HCT116 (cell line): ENCODE measurements around the gene SIAE. TPM values are rescaled to one million over a fixed set of nuclear protein-coding genes. Genes with fewer than 3 reads are reported as not detected.

Experiments
- ATAC-seq: fragments of 200-7000 bp; cut with Tn5 transposase; 2 replicates; pipeline ENCODE4 v1.9.1; 2020; ENCODE audit warnings: mild to moderate bottlenecking, moderate library complexity
- BruUV-seq: library from RNA; stranded (reverse); fragments of 400-500 nt; replicated peaks from 2 replicates; lab custom pipeline; 2021; lab: Mats Ljungman, UMichigan
- CTCF ChIA-PET: fragments of 300-600 bp; sonication (Branson Sonifier 250); formaldehyde crosslinking; loops from one replicate; lab custom pipeline; 2021; ENCODE audit warnings: antibody characterized with exemption; lab: Charles Lee
- POLR2A ChIA-PET: fragments of 300-600, 350-600 bp; sonication (Branson Sonifier 250); formaldehyde crosslinking; loops from one replicate; lab custom pipeline; 2021; ENCODE audit warnings: antibody characterized with exemption; lab: Charles Lee
- RAD21 ChIA-PET, 2 experiments: fragments of 300-600 bp; sonication (Branson Sonifier 250); formaldehyde crosslinking; loops; one replicate each; lab custom pipeline; 2023; ENCODE audit warnings: low total read pairs in 2 of 2; ENCODE audit not compliant: uncharacterized antibody in 2 of 2, unreplicated experiment in 2 of 2, low non-redundant PET in 1 of 2; lab: Charles Lee
- DNase-seq: peaks from one replicate; pipeline ENCODE4 v3.0.0-alpha.2; 2010; ENCODE audit warnings: low read depth, low spot score
- H2AFZ ChIP-seq: fragments of 200-600 bp; shearing (Covaris generic), sonication (generic); 2 replicates; pipeline ENCODE4 v1.6.1; 2017; ENCODE audit warnings: low read depth, mixed run types, mixed read lengths, antibody characterized with exemption, low read length; ENCODE audit not compliant: poor library complexity, severe bottlenecking
- H3K27ac ChIP-seq: 2 replicates; pipeline ENCODE4 v1.5.1; 2012; ENCODE audit warnings: low read depth, low read length
- H3K27me3 ChIP-seq: fragments of 200-600 bp; sonication (generic); 2 replicates; pipeline ENCODE4 v1.6.1; 2016; ENCODE audit warnings: mixed run types, low read length, mixed read lengths; ENCODE audit not compliant: insufficient read depth
- H3K36me3 ChIP-seq, 2 experiments: fragments of 200-500 bp in 1 of 2; fragments of 200-600 bp in 1 of 2; sonication (Bioruptor generic) in 1 of 2; sonication (generic) in 1 of 2; 2 replicates each; pipeline versions ENCODE4 v1.5.1 to v1.6.1; 2014 to 2016; ENCODE audit warnings: low read length in 2 of 2, inconsistent platforms in 1 of 2, mixed read lengths in 1 of 2, mixed run types in 1 of 2; ENCODE audit not compliant: insufficient read depth in 2 of 2, control insufficient read depth in 1 of 2
- H3K4me1 ChIP-seq, 2 experiments: fragments of 200-600 bp in 1 of 2; sonication (generic) in 1 of 2; 2 replicates each; pipeline versions ENCODE4 v1.5.1 to v1.6.1; 2012 to 2017; ENCODE audit warnings: low read length in 2 of 2, inconsistent platforms in 1 of 2, mild to moderate bottlenecking in 1 of 2, mixed read lengths in 1 of 2, mixed run types in 1 of 2, moderate library complexity in 1 of 2; ENCODE audit not compliant: insufficient read depth in 2 of 2, control insufficient read depth in 1 of 2
- H3K4me2 ChIP-seq: fragments of 200-600 bp; sonication (generic); 2 replicates; pipeline ENCODE4 v1.6.1; 2017; ENCODE audit warnings: mixed run types, low read length, mixed read lengths
- H3K4me3 ChIP-seq, 2 experiments: fragments of 200-600 bp in 1 of 2; sonication (generic) in 1 of 2; replicated peaks in 1 of 2; 2 replicates each; pipeline ENCODE4 v1.5.1; 2011 to 2016; ENCODE audit warnings: low read length in 2 of 2, control low read depth in 1 of 2, low read depth in 1 of 2, mild to moderate bottlenecking in 1 of 2, mixed read lengths in 1 of 2, mixed run types in 1 of 2
- H3K79me2 ChIP-seq: fragments of 200-600 bp; sonication (generic); 2 replicates; pipeline ENCODE4 v1.6.1; 2017; ENCODE audit warnings: mild to moderate bottlenecking, mixed run types, low read length, moderate library complexity, mixed read lengths; ENCODE audit not compliant: insufficient read depth
- H3K9ac ChIP-seq: fragments of 200-600 bp; sonication (generic); 2 replicates; pipeline ENCODE4 v1.6.1; 2016; ENCODE audit warnings: low read length, mixed read lengths
- H3K9me2 ChIP-seq: fragments of 200-600 bp; sonication (generic), shearing (Covaris generic); 2 replicates; pipeline ENCODE4 v1.6.1; 2017; ENCODE audit warnings: mixed run types, mild to moderate bottlenecking, moderate library complexity; ENCODE audit not compliant: insufficient read depth
- H3K9me3 ChIP-seq, 2 experiments: fragments of 200-500 bp in 1 of 2; fragments of 200-600 bp in 1 of 2; sonication (Bioruptor generic) in 1 of 2; sonication (generic) in 1 of 2; 2 replicates each; pipeline ENCODE4 v1.6.1; 2014 to 2017; ENCODE audit warnings: low read length in 2 of 2, mixed read lengths in 2 of 2, inconsistent platforms in 1 of 2, low read depth in 1 of 2, mild to moderate bottlenecking in 1 of 2, mixed run types in 1 of 2, moderate library complexity in 1 of 2; ENCODE audit not compliant: control insufficient read depth in 1 of 2, insufficient read depth in 1 of 2
- H4K20me1 ChIP-seq: fragments of 200-600 bp; sonication (generic), shearing (Covaris generic); 2 replicates; pipeline ENCODE4 v1.6.1; 2017; ENCODE audit warnings: mixed run types, mild to moderate bottlenecking, moderate library complexity; ENCODE audit not compliant: insufficient read depth
- CEBPB ChIP-seq: IDR thresholded peaks from 2 replicates; pipeline ENCODE4 v1.6.1; 2012; ENCODE audit warnings: low read depth
- EGR1 ChIP-seq: IDR thresholded peaks from 2 replicates; pipeline ENCODE4 v1.6.1; 2012; ENCODE audit warnings: low read depth
- EZH2 ChIP-seq: fragments of 200-600 bp; sonication (generic); IDR thresholded peaks from 2 replicates; pipeline ENCODE4 v1.6.1; 2017; ENCODE audit warnings: antibody characterized with exemption, mixed run types
- EZH2phosphoT487 ChIP-seq: fragments of 200-600 bp; IDR thresholded peaks from 2 replicates; pipeline ENCODE4 v1.6.1; 2018; ENCODE audit warnings: antibody characterized with exemption, borderline replicate concordance
- JUND ChIP-seq: IDR thresholded peaks from 2 replicates; pipeline ENCODE4 v1.6.1; 2012
- MAX ChIP-seq: IDR thresholded peaks from 2 replicates; pipeline ENCODE4 v1.6.1; 2012
- POLR2A ChIP-seq: IDR thresholded peaks from 2 replicates; pipeline ENCODE4 v1.7.0; 2011; ENCODE audit warnings: borderline replicate concordance; ENCODE audit not compliant: insufficient read depth, insufficient read length; ENCODE audit errors: extremely low read depth
- POLR2AphosphoS5 ChIP-seq: IDR thresholded peaks from 2 replicates; pipeline ENCODE4 v1.6.1; 2011; ENCODE audit warnings: mild to moderate bottlenecking, low read depth, low read length, moderate library complexity
- RAD21 ChIP-seq: IDR thresholded peaks from 2 replicates; pipeline ENCODE4 v1.6.1; 2012; ENCODE audit warnings: low read depth, mild to moderate bottlenecking
- SIN3A ChIP-seq: IDR thresholded peaks from 2 replicates; pipeline ENCODE4 v1.6.1; 2012; ENCODE audit warnings: low read depth
- SP1 ChIP-seq: IDR thresholded peaks from 2 replicates; pipeline ENCODE4 v1.6.1; 2012; ENCODE audit warnings: low read depth
- TCF7L2 ChIP-seq: IDR thresholded peaks from 2 replicates; pipeline ENCODE4 v1.7.0; 2011; ENCODE audit warnings: borderline replicate concordance, inconsistent platforms; ENCODE audit not compliant: insufficient read depth, insufficient read length; ENCODE audit errors: extremely low read depth
- ZFX ChIP-seq: fragments of 450-650 bp; IDR thresholded peaks from 2 replicates; pipeline ENCODE4 v1.6.1; 2017
- ZNF274 ChIP-seq: fragments of 200-500 bp; sonication (Bioruptor generic); IDR thresholded peaks from 2 replicates; pipeline ENCODE4 v1.6.1; 2014; ENCODE audit warnings: mild to moderate bottlenecking, low read depth, low read length, inconsistent platforms
- intact Hi-C: fragments of 100-400 bp; cut with micrococcal nuclease; formaldehyde crosslinking; loops from 2 replicates; pipeline ENCODE4 v1.10.0; 2022
- total RNA-seq: library from RNA; stranded (reverse); gene quantifications from one replicate; pipeline ENCODE4 v1.2.1, GENCODE V29; 2021; ENCODE audit not compliant: unreplicated experiment
- TF ChIP-seq, protein P1 (sequence below), 3 experiments: fragments of 200-600 bp in 1 of 3; sonication (generic) in 1 of 3; IDR thresholded peaks in 2 of 3; conservative IDR thresholded peaks in 1 of 3; 2 replicates each; pipeline ENCODE4 v1.5.1; 2012 to 2017; ENCODE audit warnings: low read depth in 2 of 3, low read length in 2 of 3, antibody characterized with exemption in 1 of 3, borderline replicate concordance in 1 of 3, control low read depth in 1 of 3, mild to moderate bottlenecking in 1 of 3, mixed read lengths in 1 of 3, mixed run types in 1 of 3, moderate library complexity in 1 of 3; ENCODE audit not compliant: insufficient read depth in 1 of 3
- TF ChIP-seq, protein P2 (sequence below): IDR thresholded peaks from 2 replicates; pipeline ENCODE4 v1.6.1; 2011; ENCODE audit warnings: mild to moderate bottlenecking, low read length, moderate library complexity; ENCODE audit not compliant: insufficient replicate concordance; ENCODE audit errors: extremely low read depth

The SIAE gene
- total RNA-seq, 1 experiment from 2014 or later: 39.2 TPM

GRCh38 chr11:124639186-124639585 is 34.4 kb downstream of the SIAE start:
- no peak for DNase-seq
- ChIA-PET POLR2A (no interaction called here), CTCF (no interaction called here)
- H3K4me3 ChIP-seq: no peak overlapping the region
- intact Hi-C loops: no loop called here
- TF ChIP-seq MAX (no peak), EZH2phosphoT487 (no peak), EGR1 (no peak), TCF7L2 (no peak), POLR2AphosphoS5 (no peak)
- TF ChIP-seq, all 23 proteins: peak for 0
- H4K20me1 ChIP-seq: no peaks in the 10 kb centered on the region
- H3K9me3 ChIP-seq: peaks cover 0 to 9% of the 10 kb centered on the region in 2 experiments; a peak in 1 of 4 replicates
- H3K27me3 ChIP-seq: no peaks in the 10 kb centered on the region
- BruUV-seq: no TSS peak
- no peak for ATAC-seq
- no peak overlapping the region for H2AFZ ChIP-seq
- no peak overlapping the region for H3K9ac ChIP-seq
- RAD21 ChIA-PET: no interaction called here
- no peaks in the 10 kb centered on the region for H3K9me2 ChIP-seq
- H3K79me2 ChIP-seq: no peaks in the 10 kb centered on the region
- no peak overlapping the region for H3K27ac ChIP-seq
- no peaks in the 10 kb centered on the region; a peak in 1 of 4 replicates for H3K4me1 ChIP-seq
- H3K36me3 ChIP-seq: peaks cover 3 to 20% of the 10 kb centered on the region in 2 experiments; a peak in 3 of 4 replicates
- H3K4me2 ChIP-seq: no peak overlapping the region

- intact Hi-C loops: no loop called here
- Histone ChIP-seq H3K4me3 (no peak overlapping the region), H2AFZ (no peak overlapping the region), H4K20me1 (no peaks in the 10 kb centered on the region), H3K27me3 (no peaks in the 10 kb centered on the region), H3K9me3 (peaks cover 0 to 9% of the 10 kb centered on the region in 2 experiments; a peak in 1 of 4 replicates), H3K4me1 (no peaks in the 10 kb centered on the region), H3K27ac (no peak overlapping the region), H3K36me3 (peaks cover 3 to 23% of the 10 kb centered on the region in 2 experiments; a peak in 3 of 4 replicates), H3K4me2 (no peak overlapping the region), H3K9ac (no peak overlapping the region), H3K79me2 (no peaks in the 10 kb centered on the region), H3K9me2 (no peaks in the 10 kb centered on the region)
- no TSS peak for BruUV-seq
- ChIA-PET POLR2A (no interaction called here), RAD21 (no interaction called here), CTCF (no interaction called here)
- DNase-seq (no peak), ATAC-seq (no peak)
- no peak for TF ChIP-seq POLR2A
- TF ChIP-seq JUND: no peak
- no peak for TF ChIP-seq CEBPB
- no peak for TF ChIP-seq EZH2
- TF ChIP-seq ZFX: no peak
- TF ChIP-seq, protein P1, sequence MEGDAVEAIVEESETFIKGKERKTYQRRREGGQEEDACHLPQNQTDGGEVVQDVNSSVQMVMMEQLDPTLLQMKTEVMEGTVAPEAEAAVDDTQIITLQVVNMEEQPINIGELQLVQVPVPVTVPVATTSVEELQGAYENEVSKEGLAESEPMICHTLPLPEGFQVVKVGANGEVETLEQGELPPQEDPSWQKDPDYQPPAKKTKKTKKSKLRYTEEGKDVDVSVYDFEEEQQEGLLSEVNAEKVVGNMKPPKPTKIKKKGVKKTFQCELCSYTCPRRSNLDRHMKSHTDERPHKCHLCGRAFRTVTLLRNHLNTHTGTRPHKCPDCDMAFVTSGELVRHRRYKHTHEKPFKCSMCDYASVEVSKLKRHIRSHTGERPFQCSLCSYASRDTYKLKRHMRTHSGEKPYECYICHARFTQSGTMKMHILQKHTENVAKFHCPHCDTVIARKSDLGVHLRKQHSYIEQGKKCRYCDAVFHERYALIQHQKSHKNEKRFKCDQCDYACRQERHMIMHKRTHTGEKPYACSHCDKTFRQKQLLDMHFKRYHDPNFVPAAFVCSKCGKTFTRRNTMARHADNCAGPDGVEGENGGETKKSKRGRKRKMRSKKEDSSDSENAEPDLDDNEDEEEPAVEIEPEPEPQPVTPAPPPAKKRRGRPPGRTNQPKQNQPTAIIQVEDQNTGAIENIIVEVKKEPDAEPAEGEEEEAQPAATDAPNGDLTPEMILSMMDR (IDR thresholded peaks at IDR 0.05 in 2 of 3, conservative IDR thresholded peaks at IDR 0.05 in 1 of 3; ENCODE audit: borderline replicate concordance in 1 of 3, insufficient read depth in 1 of 3, low read depth in 2 of 3, low read length in 2 of 3): no peak
- no peak for TF ChIP-seq SP1
- no peak for TF ChIP-seq ZNF274
- TF ChIP-seq RAD21: no peak
- TF ChIP-seq, protein P2, sequence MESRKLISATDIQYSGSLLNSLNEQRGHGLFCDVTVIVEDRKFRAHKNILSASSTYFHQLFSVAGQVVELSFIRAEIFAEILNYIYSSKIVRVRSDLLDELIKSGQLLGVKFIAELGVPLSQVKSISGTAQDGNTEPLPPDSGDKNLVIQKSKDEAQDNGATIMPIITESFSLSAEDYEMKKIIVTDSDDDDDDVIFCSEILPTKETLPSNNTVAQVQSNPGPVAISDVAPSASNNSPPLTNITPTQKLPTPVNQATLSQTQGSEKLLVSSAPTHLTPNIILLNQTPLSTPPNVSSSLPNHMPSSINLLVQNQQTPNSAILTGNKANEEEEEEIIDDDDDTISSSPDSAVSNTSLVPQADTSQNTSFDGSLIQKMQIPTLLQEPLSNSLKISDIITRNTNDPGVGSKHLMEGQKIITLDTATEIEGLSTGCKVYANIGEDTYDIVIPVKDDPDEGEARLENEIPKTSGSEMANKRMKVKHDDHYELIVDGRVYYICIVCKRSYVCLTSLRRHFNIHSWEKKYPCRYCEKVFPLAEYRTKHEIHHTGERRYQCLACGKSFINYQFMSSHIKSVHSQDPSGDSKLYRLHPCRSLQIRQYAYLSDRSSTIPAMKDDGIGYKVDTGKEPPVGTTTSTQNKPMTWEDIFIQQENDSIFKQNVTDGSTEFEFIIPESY: no peak
- TF ChIP-seq MAX: no peak
- TF ChIP-seq SIN3A: no peak
Observed at GRCh38 chr11:124638500-124638899, 35.0 kb downstream of the SIAE start.
